ELF-1 (cell line): ENCODE data around the gene ZC3H18.
A peak's percentile ranks its signal among the peaks of the same experiment; 100 is the strongest.

Experiments used
- DNase-seq: peaks from one replicate; pipeline ENCODE4 v3.0.0-alpha.2; 2016; ENCODE audit warnings: low read depth, low spot score

Gene ZC3H18

GRCh38 chr16:88549671-88550245 is 20.4 kb upstream of the ZC3H18 start:
- DNase-seq: no peak

GRCh38 chr16:88550246-88550661 is 19.9 kb upstream of the ZC3H18 start:
- DNase-seq: no peak

GRCh38 chr16:88552166-88552565 is 18.0 kb upstream of the ZC3H18 start:
- no peak for DNase-seq

GRCh38 chr16:88552815-88553214 is 17.4 kb upstream of the ZC3H18 start:
- DNase-seq: no peak

- no peak for DNase-seq
Measured at GRCh38 chr16:88553739-88554138, 16.5 kb upstream of the ZC3H18 start.

- no peak for DNase-seq
Measured at GRCh38 chr16:88554711-88555264, 15.4 kb upstream of the ZC3H18 start.

- DNase-seq: no peak
Measured at GRCh38 chr16:88556294-88556988, 13.8 kb upstream of the ZC3H18 start.

GRCh38 chr16:88558457-88559442 is 11.5 kb upstream of the ZC3H18 start:
- DNase-seq: peak; percentile 57

- peak; percentile 61 for DNase-seq
Measured at GRCh38 chr16:88560714-88561484, 9.3 kb upstream of the ZC3H18 start.

- DNase-seq: peak; percentile 44
Measured at GRCh38 chr16:88561485-88562359, 8.5 kb upstream of the ZC3H18 start.

GRCh38 chr16:88566158-88566557 is 4.0 kb upstream of the ZC3H18 start:
- no peak for DNase-seq

GRCh38 chr16:88568710-88569613 is 1.2 kb upstream of the ZC3H18 start:
- no peak for DNase-seq

- peak; percentile 26 for DNase-seq
Measured at GRCh38 chr16:88569614-88569984, 604 bp upstream of the ZC3H18 start.

GRCh38 chr16:88570691-88571092 is 489 bp downstream of the ZC3H18 start:
- peak; percentile 39 for DNase-seq

GRCh38 chr16:88575251-88575650 is 5.0 kb downstream of the ZC3H18 start:
- no peak for DNase-seq

GRCh38 chr16:88576307-88576706 is 6.1 kb downstream of the ZC3H18 start:
- DNase-seq: no peak

GRCh38 chr16:88577166-88577565 is 7.0 kb downstream of the ZC3H18 start:
- DNase-seq: no peak

- DNase-seq: no peak
Measured at GRCh38 chr16:88578446-88579313, 8.5 kb downstream of the ZC3H18 start.
